NCI-H526 (cell line): Measurements from ENCODE around the gene ENTHD1.
"Not testable (repeated sequence)": the region's sequence is repeated elsewhere in the genome, so short reads cannot be mapped to it uniquely, and the experiment has no call there.

ENCODE experiments used
- DNase-seq, 2 experiments: peaks; one replicate each; lab custom pipeline; 2025; lab: John Stamatoyannopoulos, UW

ENTHD1 gene

GRCh38 chr22:39924286-39924685 is 30.7 kb upstream of the ENTHD1 start:
- DNase-seq = no peak

GRCh38 chr22:39923696-39924095 is 30.1 kb upstream of the ENTHD1 start:
- DNase-seq = no peak

GRCh38 chr22:39920134-39920743 is 26.7 kb upstream of the ENTHD1 start:
- DNase-seq = no peak

- DNase-seq = no peak
Measured at GRCh38 chr22:39917776-39918495, 24.4 kb upstream of the ENTHD1 start.

GRCh38 chr22:39917197-39917643 is 23.7 kb upstream of the ENTHD1 start:
- no peak for DNase-seq

GRCh38 chr22:39916496-39916895 is 22.9 kb upstream of the ENTHD1 start:
- no peak for DNase-seq

- DNase-seq = no peak
Measured at GRCh38 chr22:39915295-39915726, 21.8 kb upstream of the ENTHD1 start.

GRCh38 chr22:39914584-39914983 is 21.0 kb upstream of the ENTHD1 start:
- no peak for DNase-seq

GRCh38 chr22:39913886-39914285 is 20.3 kb upstream of the ENTHD1 start:
- DNase-seq = no peak

- no peak for DNase-seq
Measured at GRCh38 chr22:39913321-39913720, 19.8 kb upstream of the ENTHD1 start.

- no peak for DNase-seq
Measured at GRCh38 chr22:39910876-39911613, 17.5 kb upstream of the ENTHD1 start.

GRCh38 chr22:39908737-39909136 is 15.2 kb upstream of the ENTHD1 start:
- no peak for DNase-seq

- DNase-seq = no peak
Measured at GRCh38 chr22:39908136-39908535, 14.6 kb upstream of the ENTHD1 start.

- DNase-seq = no peak
Measured at GRCh38 chr22:39907605-39908097, 14.1 kb upstream of the ENTHD1 start.

- DNase-seq = no peak
Measured at GRCh38 chr22:39907047-39907446, 13.5 kb upstream of the ENTHD1 start.

- DNase-seq = no peak
Measured at GRCh38 chr22:39906207-39906606, 12.6 kb upstream of the ENTHD1 start.

- DNase-seq = no peak
Measured at GRCh38 chr22:39905687-39906086, 12.1 kb upstream of the ENTHD1 start.

- DNase-seq = no peak
Measured at GRCh38 chr22:39904862-39905261, 11.3 kb upstream of the ENTHD1 start.

- DNase-seq = not testable (repeated sequence)
Measured at GRCh38 chr22:39904024-39904423, 10.5 kb upstream of the ENTHD1 start.

GRCh38 chr22:39901565-39902146 is 8.1 kb upstream of the ENTHD1 start:
- DNase-seq = no peak

GRCh38 chr22:39900306-39901227 is 7.0 kb upstream of the ENTHD1 start, which contains the start of gene GRAP2:
GRAP2 (plus strand) TSS chr22:39901084; CDS start chr22:39947107, 46,023 bp downstream.
- no peak for DNase-seq
